HepG2 (cell line): ENCODE data around the gene CEP135. TPM values are rescaled to one million over a fixed set of nuclear protein-coding genes. Genes with fewer than 3 reads are reported as not detected.

ENCODE experiments used
- FOSL2 ChIP-seq: sonication (generic); formaldehyde crosslinking; IDR thresholded peaks from 2 replicates; pipeline ENCODE4 v1.4.0; 2020; ENCODE audit warnings: missing genetic modification reagents
- KLF16 ChIP-seq, 2 experiments: sonication (generic) in 1 of 2; formaldehyde crosslinking in 1 of 2; IDR thresholded peaks; 2 replicates each; pipeline versions ENCODE4 v1.6.1 to v1.8.0; 2016 to 2023; ENCODE audit warnings: missing genetic modification reagents in 2 of 2, missing compliant biosample characterization in 1 of 2
- MAFF ChIP-seq: IDR thresholded peaks from 2 replicates; pipeline ENCODE4 v1.6.1; 2011; ENCODE audit warnings: low read depth, low read length, improper control_type of control experiment
- MAFK ChIP-seq, 2 experiments: IDR thresholded peaks in 1 of 2; conservative IDR thresholded peaks in 1 of 2; 2 replicates each; pipeline ENCODE4 v1.6.1; 2011; ENCODE audit warnings: improper control_type of control experiment in 2 of 2, low read length in 2 of 2
- MXD4 ChIP-seq: IDR thresholded peaks from 2 replicates; pipeline ENCODE4 v1.6.1; 2016; ENCODE audit warnings: mild to moderate bottlenecking, missing biosample characterization, missing genetic modification reagents
- NBN ChIP-seq: fragments of 450-650 bp; conservative IDR thresholded peaks from 2 replicates; pipeline ENCODE4 v1.6.1; 2017
- PHF20 ChIP-seq: sonication (generic); formaldehyde crosslinking; IDR thresholded peaks from 2 replicates; pipeline ENCODE4 v1.5.0; 2020; ENCODE audit warnings: mild to moderate bottlenecking, missing genetic modification reagents
- RFX3 ChIP-seq: IDR thresholded peaks from 2 replicates; pipeline ENCODE4 v1.6.1; 2016; ENCODE audit warnings: missing biosample characterization, missing genetic modification reagents
- RFXAP ChIP-seq: sonication (generic); formaldehyde crosslinking; IDR thresholded peaks from 2 replicates; pipeline ENCODE4 v1.4.0; 2020; ENCODE audit warnings: missing genetic modification reagents, borderline replicate concordance
- SAP130 ChIP-seq: IDR thresholded peaks from 2 replicates; pipeline ENCODE4 v1.6.1; 2016; ENCODE audit warnings: low read depth
- ZMYM4 ChIP-seq: sonication (generic); formaldehyde crosslinking; IDR thresholded peaks from 2 replicates; pipeline ENCODE4 v1.8.1; 2023; ENCODE audit warnings: mild to moderate bottlenecking, missing genetic modification reagents
- ZNF264 ChIP-seq: sonication (generic); formaldehyde crosslinking; IDR thresholded peaks from 2 replicates; pipeline ENCODE4 v1.4.0; 2020; ENCODE audit warnings: missing genetic modification reagents
- ZNF484 ChIP-seq: sonication (generic); formaldehyde crosslinking; IDR thresholded peaks from 2 replicates; pipeline ENCODE4 v1.5.1; 2020; ENCODE audit warnings: mild to moderate bottlenecking, low read depth, missing genetic modification reagents, borderline replicate concordance
- ZNF629 ChIP-seq: sonication (generic); formaldehyde crosslinking; conservative IDR thresholded peaks from 2 replicates; pipeline ENCODE4 v1.5.0; 2020; ENCODE audit warnings: missing genetic modification reagents
- polyA plus RNA-seq, 8 experiments: library from polyadenylated mRNA; depleted of rRNA in 3 of 8; stranded (reverse) in 7 of 8; unstranded in 1 of 8; fragments of >200 nt; fragmentation: Illumina TruSeq in 4 of 8; extraction: Trizol in 4 of 8; gene quantifications; 2 replicates each; pipeline versions ENCODE4 v1.2.1 to v1.2.3, GENCODE V29; 2011 to 2016; ENCODE audit warnings: low read depth in 4 of 8, missing spikeins in 1 of 8, mixed read lengths in 1 of 8; ENCODE audit not compliant: insufficient read depth in 1 of 8
- total RNA-seq, 5 experiments: library from RNA; depleted of rRNA; stranded (reverse); fragments of >200 nt; fragmentation: Illumina TruSeq; extraction: Trizol; gene quantifications; 2 replicates each; pipeline ENCODE4 v1.2.3, GENCODE V29; 2016; ENCODE audit warnings: low read depth in 1 of 5
- TF ChIP-seq, protein P1 (sequence below): sonication (generic); formaldehyde crosslinking; IDR thresholded peaks from 2 replicates; pipeline ENCODE4 v1.4.0; 2020; ENCODE audit warnings: mild to moderate bottlenecking, missing genetic modification reagents
- TF ChIP-seq, protein P2 (sequence below): fragments of 450-650 bp; IDR thresholded peaks from 2 replicates; pipeline ENCODE4 v1.6.1; 2016
- TF ChIP-seq, protein P3 (sequence below): sonication (generic); formaldehyde crosslinking; IDR thresholded peaks from 2 replicates; pipeline ENCODE4 v1.5.0; 2020; ENCODE audit warnings: mild to moderate bottlenecking, missing genetic modification reagents
- TF ChIP-seq, protein P4 (sequence below): sonication (generic); formaldehyde crosslinking; IDR thresholded peaks from 2 replicates; pipeline ENCODE4 v1.5.1; 2020; ENCODE audit warnings: missing genetic modification reagents, mild to moderate bottlenecking, borderline replicate concordance
- TF ChIP-seq, protein P5 (sequence below): sonication (generic); formaldehyde crosslinking; conservative IDR thresholded peaks from 2 replicates; pipeline ENCODE4 v1.4.0; 2020; ENCODE audit warnings: missing genetic modification reagents
- TF ChIP-seq, protein P6 (sequence below): sonication (generic); formaldehyde crosslinking; IDR thresholded peaks from 2 replicates; pipeline ENCODE4 v1.5.0; 2020; ENCODE audit warnings: missing genetic modification reagents, mild to moderate bottlenecking, borderline replicate concordance

CEP135 gene
- total and polyA plus RNA-seq, 2 of the 13 experiments (the other 11 are each of a cell fraction or from before 2014, with no cell fraction given): 1.7 to 8.8 TPM

DNA sequence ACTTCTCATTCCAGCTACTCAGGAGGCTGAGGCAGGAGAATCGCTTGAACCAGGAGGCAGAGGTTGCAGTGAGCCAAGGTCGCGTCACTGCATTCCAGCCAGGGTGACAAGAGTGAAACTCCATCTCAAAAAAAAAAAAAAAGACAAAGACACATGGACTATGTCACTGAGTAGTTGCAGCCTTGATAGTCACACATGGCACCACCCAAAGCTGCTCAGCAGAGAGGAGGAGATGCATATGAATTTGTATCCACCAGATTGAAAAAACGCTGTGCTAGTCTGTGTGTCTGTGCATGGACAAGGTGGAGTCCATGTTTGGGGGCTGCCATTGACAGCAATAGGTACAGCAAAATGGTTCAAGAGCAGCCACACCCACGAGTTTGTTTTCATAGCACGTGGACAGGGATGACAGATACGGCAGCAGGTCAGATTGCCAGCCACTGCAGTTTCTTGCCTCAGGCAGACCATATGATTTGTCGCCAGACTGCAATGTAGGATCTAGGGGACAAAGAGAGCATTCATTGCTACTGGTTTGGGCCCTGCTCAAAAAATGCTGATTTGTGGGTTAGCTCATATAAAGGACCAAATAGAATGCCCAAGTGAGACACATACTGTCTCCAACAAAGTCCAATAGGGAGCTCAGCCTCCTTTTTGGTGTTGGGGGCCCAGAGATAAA, 89.9 kb downstream of the CEP135 start (continued):
- TF ChIP-seq, protein P1, sequence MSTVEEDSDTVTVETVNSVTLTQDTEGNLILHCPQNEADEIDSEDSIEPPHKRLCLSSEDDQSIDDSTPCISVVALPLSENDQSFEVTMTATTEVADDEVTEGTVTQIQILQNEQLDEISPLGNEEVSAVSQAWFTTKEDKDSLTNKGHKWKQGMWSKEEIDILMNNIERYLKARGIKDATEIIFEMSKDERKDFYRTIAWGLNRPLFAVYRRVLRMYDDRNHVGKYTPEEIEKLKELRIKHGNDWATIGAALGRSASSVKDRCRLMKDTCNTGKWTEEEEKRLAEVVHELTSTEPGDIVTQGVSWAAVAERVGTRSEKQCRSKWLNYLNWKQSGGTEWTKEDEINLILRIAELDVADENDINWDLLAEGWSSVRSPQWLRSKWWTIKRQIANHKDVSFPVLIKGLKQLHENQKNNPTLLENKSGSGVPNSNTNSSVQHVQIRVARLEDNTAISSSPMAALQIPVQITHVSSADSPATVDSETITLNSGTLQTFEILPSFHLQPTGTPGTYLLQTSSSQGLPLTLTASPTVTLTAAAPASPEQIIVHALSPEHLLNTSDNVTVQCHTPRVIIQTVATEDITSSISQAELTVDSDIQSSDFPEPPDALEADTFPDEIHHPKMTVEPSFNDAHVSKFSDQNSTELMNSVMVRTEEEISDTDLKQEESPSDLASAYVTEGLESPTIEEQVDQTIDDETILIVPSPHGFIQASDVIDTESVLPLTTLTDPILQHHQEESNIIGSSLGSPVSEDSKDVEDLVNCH: no peak
- TF ChIP-seq, protein P2, sequence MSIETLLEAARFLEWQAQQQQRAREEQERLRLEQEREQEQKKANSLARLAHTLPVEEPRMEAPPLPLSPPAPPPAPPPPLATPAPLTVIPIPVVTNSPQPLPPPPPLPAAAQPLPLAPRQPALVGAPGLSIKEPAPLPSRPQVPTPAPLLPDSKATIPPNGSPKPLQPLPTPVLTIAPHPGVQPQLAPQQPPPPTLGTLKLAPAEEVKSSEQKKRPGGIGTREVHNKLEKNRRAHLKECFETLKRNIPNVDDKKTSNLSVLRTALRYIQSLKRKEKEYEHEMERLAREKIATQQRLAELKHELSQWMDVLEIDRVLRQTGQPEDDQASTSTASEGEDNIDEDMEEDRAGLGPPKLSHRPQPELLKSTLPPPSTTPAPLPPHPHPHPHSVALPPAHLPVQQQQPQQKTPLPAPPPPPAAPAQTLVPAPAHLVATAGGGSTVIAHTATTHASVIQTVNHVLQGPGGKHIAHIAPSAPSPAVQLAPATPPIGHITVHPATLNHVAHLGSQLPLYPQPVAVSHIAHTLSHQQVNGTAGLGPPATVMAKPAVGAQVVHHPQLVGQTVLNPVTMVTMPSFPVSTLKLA: peak; percentile 86
- no peak for TF ChIP-seq ZNF264 (CRISPR knock-in tag)
- TF ChIP-seq SAP130 (CRISPR knock-in tag): peak; percentile 44; the same call in 1 of the 2 replicates
- TF ChIP-seq, protein P3, sequence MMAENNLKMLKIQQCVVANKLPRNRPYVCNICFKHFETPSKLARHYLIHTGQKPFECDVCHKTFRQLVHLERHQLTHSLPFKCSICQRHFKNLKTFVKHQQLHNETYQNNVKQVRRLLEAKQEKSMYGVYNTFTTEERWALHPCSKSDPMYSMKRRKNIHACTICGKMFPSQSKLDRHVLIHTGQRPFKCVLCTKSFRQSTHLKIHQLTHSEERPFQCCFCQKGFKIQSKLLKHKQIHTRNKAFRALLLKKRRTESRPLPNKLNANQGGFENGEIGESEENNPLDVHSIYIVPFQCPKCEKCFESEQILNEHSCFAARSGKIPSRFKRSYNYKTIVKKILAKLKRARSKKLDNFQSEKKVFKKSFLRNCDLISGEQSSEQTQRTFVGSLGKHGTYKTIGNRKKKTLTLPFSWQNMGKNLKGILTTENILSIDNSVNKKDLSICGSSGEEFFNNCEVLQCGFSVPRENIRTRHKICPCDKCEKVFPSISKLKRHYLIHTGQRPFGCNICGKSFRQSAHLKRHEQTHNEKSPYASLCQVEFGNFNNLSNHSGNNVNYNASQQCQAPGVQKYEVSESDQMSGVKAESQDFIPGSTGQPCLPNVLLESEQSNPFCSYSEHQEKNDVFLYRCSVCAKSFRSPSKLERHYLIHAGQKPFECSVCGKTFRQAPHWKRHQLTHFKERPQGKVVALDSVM (CRISPR knock-in tag): peak; percentile 25; the same call in 1 of the 2 replicates
- no peak for TF ChIP-seq ZNF629
- TF ChIP-seq, protein P4, sequence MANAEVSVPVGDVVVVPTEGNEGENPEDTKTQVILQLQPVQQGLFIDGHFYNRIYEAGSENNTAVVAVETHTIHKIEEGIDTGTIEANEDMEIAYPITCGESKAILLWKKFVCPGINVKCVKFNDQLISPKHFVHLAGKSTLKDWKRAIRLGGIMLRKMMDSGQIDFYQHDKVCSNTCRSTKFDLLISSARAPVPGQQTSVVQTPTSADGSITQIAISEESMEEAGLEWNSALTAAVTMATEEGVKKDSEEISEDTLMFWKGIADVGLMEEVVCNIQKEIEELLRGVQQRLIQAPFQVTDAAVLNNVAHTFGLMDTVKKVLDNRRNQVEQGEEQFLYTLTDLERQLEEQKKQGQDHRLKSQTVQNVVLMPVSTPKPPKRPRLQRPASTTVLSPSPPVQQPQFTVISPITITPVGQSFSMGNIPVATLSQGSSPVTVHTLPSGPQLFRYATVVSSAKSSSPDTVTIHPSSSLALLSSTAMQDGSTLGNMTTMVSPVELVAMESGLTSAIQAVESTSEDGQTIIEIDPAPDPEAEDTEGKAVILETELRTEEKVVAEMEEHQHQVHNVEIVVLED (CRISPR knock-in tag): no peak
- TF ChIP-seq, protein P5, sequence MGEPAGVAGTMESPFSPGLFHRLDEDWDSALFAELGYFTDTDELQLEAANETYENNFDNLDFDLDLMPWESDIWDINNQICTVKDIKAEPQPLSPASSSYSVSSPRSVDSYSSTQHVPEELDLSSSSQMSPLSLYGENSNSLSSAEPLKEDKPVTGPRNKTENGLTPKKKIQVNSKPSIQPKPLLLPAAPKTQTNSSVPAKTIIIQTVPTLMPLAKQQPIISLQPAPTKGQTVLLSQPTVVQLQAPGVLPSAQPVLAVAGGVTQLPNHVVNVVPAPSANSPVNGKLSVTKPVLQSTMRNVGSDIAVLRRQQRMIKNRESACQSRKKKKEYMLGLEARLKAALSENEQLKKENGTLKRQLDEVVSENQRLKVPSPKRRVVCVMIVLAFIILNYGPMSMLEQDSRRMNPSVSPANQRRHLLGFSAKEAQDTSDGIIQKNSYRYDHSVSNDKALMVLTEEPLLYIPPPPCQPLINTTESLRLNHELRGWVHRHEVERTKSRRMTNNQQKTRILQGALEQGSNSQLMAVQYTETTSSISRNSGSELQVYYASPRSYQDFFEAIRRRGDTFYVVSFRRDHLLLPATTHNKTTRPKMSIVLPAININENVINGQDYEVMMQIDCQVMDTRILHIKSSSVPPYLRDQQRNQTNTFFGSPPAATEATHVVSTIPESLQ: no peak
- TF ChIP-seq ZMYM4 (CRISPR knock-in tag): no peak
- no peak for TF ChIP-seq FOSL2 (CRISPR knock-in tag)
- TF ChIP-seq ZNF484 (CRISPR knock-in tag): no peak
- no peak for TF ChIP-seq RFX3
- TF ChIP-seq MAFF: 0 out of 2 replicates have a peak, but pooled peaks have one; percentile 3
- no peak for TF ChIP-seq PHF20 (CRISPR knock-in tag)
- TF ChIP-seq NBN: no peak
- TF ChIP-seq KLF16 (CRISPR knock-in tag; IDR thresholded peaks at IDR 0.05): no peak
- 0 out of 4 replicates have a peak, but pooled peaks have one; percentile 13 to 29 for TF ChIP-seq MAFK (conservative IDR thresholded peaks at IDR 0.05 in 1 of 2, IDR thresholded peaks at IDR 0.05 in 1 of 2; ENCODE audit: low read length in 2 of 2)
- TF ChIP-seq, protein P6, sequence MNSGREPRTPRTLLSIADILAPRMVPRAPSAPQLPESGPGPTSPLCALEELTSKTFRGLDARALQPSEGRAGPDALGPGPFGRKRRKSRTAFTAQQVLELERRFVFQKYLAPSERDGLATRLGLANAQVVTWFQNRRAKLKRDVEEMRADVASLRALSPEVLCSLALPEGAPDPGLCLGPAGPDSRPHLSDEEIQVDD (CRISPR knock-in tag): no peak
- no peak for TF ChIP-seq MXD4 (CRISPR knock-in tag)
- TF ChIP-seq RFXAP: no peak
